ENCODE measurements around the gene S100A4.

DNA sequence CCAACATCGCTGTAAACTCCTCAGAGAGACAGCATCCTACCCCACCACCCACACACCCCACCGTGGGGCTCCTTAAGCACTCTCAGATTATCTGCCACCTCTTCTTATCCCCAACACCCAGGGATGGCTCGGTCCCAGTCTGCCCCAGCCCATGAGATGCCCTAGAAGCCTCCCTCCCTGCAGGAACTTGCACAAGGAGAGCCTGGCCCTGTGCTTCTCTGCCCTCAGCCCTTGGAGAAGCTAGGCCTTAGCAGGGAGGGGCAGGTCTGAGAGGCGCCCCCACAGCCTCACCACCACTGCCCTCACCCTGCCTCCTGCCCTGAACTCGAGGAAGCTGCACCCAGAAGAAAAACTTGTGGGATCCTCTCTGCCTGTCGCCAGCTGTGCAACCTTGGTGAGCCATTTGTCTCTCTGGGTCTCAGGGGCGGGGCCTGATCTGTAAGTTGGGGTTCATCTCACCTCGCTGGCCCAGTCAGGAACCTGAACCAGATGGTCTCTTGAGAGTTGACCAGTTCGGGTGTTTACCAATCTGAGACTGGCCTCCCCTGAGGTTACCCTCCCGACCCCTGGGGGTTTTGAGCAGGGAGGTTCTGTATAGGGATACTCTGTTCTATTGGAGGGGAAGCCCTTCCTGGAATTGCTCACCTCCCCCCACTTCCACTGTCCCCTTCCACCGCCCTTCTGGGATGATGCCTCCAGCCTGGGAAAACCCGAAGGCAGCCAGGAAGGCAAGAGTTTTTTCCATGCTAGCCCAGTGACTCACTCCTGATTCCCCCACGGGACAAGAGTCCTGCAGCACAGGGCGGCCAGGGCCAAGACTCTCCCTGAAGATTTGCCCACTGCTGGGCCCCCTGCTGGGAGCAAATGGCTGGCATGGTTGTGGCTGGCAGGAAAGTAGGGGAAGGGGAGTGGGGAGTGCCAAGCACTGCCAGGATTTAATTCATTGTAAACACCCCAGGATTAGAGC lies 3.4 kb upstream of the S100A4 start, which contains the start of gene S100A3:
- TF ChIP-seq CTCF (IDR thresholded peaks at IDR 0.05) (no peak), POLR2A (IDR thresholded peaks at IDR 0.05) (no peak)
